Thymus (tissue), 11 donors: ENCODE results near the gene RNF5. TPM values are rescaled to one million over a fixed set of nuclear protein-coding genes. Genes with fewer than 3 reads are reported as not detected.
"Not testable (repeated sequence)": the region's sequence is repeated elsewhere in the genome, so short reads cannot be mapped to it uniquely, and the experiment has no call there.

Source experiments
- DNase-seq, 9 donors: peaks; one replicate each; pipeline ENCODE4 v3.0.0-alpha.2; 2013; ENCODE audit warnings: low spot score in 9 of 9, low read depth in 6 of 9, missing footprints in 1 of 9
- H3K27ac ChIP-seq, 2 donors: one replicate each; pipeline ENCODE4 v1.5.1; 2013; ENCODE audit warnings: control low read depth in 1 of 2, low read depth in 1 of 2, low read length in 1 of 2, mild to moderate bottlenecking in 1 of 2, moderate library complexity in 1 of 2
- H3K27me3 ChIP-seq, 2 donors: one replicate each; pipeline ENCODE4 v1.5.1; 2013; ENCODE audit warnings: low read length in 1 of 2; ENCODE audit not compliant: control insufficient read depth in 2 of 2, insufficient read depth in 1 of 2
- H3K36me3 ChIP-seq, 2 donors: one replicate each; pipeline ENCODE4 v1.5.1; 2013; ENCODE audit warnings: low read length in 1 of 2, mild to moderate bottlenecking in 1 of 2, moderate library complexity in 1 of 2; ENCODE audit not compliant: control insufficient read depth in 2 of 2, insufficient read depth in 2 of 2
- H3K4me1 ChIP-seq, 2 donors: one replicate each; pipeline ENCODE4 v1.5.1; 2013; ENCODE audit warnings: low read length in 2 of 2; ENCODE audit not compliant: control insufficient read depth in 2 of 2, insufficient read depth in 2 of 2
- H3K4me3 ChIP-seq, 2 donors: one replicate each; pipeline ENCODE4 v1.5.1; 2013; ENCODE audit warnings: low read length in 2 of 2, control low read depth in 1 of 2, mild to moderate bottlenecking in 1 of 2
- H3K9me3 ChIP-seq, 2 donors: one replicate each; pipeline ENCODE4 v1.5.1; 2013; ENCODE audit warnings: low read length in 1 of 2, mild to moderate bottlenecking in 1 of 2; ENCODE audit not compliant: control insufficient read depth in 2 of 2, insufficient read depth in 1 of 2
- WGBS: extraction: QIAGEN DNeasy Blood & Tissue Kit; methylation state at CpG from one replicate; pipeline ENCODE4 v1.1.7; 2013; 5-methylcytosine and 5-hydroxymethylcytosine counted together
- polyA plus RNA-seq: library from polyadenylated mRNA; stranded (reverse); fragments of 200-250 nt; gene quantifications from one replicate; pipeline ENCODE4 v1.2.3, GENCODE V29; 2013
- total RNA-seq: library from RNA; stranded (reverse); fragments of 120-200 nt; gene quantifications from one replicate; pipeline ENCODE4 v1.2.4, GENCODE V29; 2013
- donor health status: healthy.

RNF5 gene
- total and polyA plus RNA-seq, 2 donors = 62.8 to 77.3 TPM

DNA sequence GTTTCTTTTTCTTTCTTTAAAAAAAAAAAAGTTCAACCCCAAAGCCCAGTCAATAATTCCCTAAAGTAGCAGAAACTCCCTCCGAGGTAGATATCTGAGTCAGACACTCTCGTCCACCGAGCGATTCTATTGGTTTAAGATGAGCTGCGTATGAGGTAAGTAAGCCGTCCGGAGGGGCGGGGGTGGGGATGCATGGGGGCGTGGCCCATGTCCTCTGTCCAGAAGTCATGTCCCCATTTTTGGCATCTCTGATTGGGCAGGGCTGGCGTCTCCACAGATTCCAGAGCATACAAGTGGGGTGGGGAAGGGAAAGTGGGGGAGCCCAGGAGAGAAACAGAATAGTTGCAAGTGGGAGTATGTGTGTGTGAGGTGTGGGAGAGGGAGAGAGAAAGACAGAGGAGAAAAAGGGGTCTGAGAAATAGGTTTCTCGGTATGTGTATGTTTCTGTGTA lies 7.5 kb downstream of the RNF5 start:
- H3K4me1 ChIP-seq = peaks cover 22 to 43% of the 10 kb centered on the region in 2 donors
- not testable (repeated sequence) for H3K4me3 ChIP-seq, DNase-seq, H3K9me3 ChIP-seq, H3K27me3 ChIP-seq
- peak overlapping the region in 1 of 2 donors; percentile 11 for H3K27ac ChIP-seq
- WGBS = 87% methylated on average over 11 of the region's 11 CpGs
- H3K36me3 ChIP-seq = peaks cover 61 to 74% of the 10 kb centered on the region in 2 donors

DNA sequence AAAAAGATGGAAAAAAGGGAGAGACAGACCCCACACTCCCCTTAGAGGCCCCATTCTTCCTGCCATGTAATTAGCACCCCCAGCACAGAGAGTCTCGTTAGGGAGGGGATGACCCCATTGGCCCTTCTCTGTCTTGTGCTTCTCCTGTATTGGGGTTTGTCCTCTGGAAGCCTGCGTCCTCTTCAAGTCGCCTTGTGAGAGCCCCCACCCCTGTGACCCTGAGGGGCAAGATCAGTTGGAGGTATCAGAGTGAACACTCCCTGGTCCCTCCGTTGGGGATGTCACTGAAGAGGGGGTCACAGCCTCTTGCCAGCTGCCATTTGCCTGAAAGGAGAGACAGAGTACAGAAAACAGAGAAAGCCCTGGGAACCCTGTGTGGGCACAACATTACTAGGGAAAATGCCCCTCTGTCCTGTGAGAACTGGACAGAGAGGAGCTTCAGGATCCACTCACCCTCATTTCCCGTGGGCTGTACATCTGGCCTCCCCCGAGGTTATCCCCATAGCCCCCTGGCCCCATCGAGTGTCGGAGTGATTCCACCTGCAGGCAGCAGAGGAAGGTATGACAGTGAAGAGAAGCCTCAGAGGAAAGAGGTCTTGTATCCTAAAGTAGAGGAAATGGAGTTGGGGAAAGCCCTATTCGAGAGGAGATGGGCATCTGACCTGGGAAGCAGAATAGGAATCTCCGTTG lies 8.1 kb downstream of the RNF5 start:
- peaks cover 26 to 49% of the 10 kb centered on the region in 2 donors for H3K4me1 ChIP-seq
- not testable (repeated sequence) for DNase-seq, H3K9me3 ChIP-seq, H3K4me3 ChIP-seq, H3K27me3 ChIP-seq
- peak overlapping the region; percentile 68 for H3K27ac ChIP-seq
- WGBS = 85% methylated on average over 10 of the region's 10 CpGs
- H3K36me3 ChIP-seq = peaks cover 58 to 73% of the 10 kb centered on the region in 2 donors

DNA sequence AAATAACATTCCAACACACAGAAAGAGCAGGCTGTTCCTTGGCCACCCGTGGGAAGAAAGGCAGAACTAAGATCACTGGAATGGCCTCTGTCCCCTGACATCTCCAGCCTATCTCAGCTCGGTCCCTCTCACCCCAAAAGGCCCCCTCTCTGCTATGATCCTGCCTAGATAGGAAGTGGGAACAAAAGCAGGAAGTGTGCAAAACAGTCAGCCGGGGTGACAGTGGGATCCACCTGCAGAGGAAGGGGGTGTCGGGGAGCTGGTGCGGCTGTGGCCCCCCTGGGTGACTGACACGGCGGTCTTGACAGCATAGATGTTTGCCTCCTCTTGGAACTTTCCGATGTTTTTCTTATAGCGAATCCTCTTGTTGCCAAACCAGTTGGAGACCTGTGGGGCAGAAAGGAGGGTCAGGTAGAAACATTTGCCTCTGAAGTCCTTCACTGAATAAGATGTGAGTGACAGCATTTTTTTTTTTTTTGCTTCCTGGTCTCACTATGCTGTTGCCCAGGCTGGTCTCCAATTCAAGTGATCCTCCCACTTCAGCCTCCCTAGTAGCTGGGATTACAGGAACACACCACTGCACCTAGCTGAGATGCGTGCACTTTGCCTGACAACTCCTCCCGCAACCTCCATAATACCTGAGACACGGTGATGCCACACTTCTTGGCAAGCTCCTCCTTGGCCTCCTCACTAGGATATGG lies 9.0 kb downstream of the RNF5 start:
- H3K4me1 ChIP-seq = peaks cover 26 to 58% of the 10 kb centered on the region in 2 donors
- H3K36me3 ChIP-seq = peaks cover 57 to 67% of the 10 kb centered on the region in 2 donors
- H3K27ac ChIP-seq = peak overlapping the region; percentile 68

DNA sequence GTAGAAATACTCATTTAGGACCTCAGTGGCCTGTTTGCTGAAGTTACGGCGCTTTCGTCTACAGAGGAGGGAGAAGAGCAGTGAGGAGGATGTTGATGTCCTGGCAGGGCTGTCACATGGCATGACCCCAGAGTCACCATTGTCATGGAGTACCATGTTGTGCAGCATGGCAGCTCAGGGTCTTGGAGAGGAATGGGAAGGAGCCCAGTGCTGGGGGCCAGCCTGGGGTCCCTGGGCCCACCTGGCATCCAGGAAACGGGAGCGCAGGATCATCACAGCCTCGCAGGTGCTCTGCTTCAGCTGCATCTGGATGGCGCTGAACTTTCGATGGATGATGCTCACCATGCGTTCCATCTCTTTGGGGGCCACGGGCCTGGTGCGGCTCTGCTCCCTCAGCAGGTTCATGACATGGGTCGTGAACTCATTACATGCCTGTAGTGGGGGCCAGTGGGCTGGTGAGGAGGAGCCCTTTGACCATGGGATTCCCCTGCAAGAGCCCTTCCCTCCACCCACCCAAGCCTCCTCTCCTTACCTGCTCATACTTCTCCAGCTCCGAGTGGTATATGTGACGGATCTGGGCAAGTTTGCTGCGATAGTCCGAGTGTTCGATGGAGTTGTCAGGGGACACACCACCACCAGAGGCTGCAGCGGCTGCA lies 9.6 kb downstream of the RNF5 start:
- peak overlapping the region in 1 of 2 donors; percentile 97 for H3K4me3 ChIP-seq
- peaks cover 50 to 60% of the 10 kb centered on the region in 2 donors for H3K36me3 ChIP-seq
- DNase-seq, H3K27me3 ChIP-seq, H3K27ac ChIP-seq, H3K9me3 ChIP-seq: not testable (repeated sequence)
- WGBS = 90% methylated on average over 18 of the region's 18 CpGs
- peaks cover 26 to 59% of the 10 kb centered on the region in 2 donors for H3K4me1 ChIP-seq

More for the DNA sequence above, 9.0 kb downstream of the RNF5 start:
- H3K4me3 ChIP-seq = no peak overlapping the region
- no peak for DNase-seq
- H3K9me3 ChIP-seq = peaks cover 1 to 8% of the 10 kb centered on the region in 2 donors
- WGBS = 37% methylated on average over 12 of the region's 12 CpGs
- H3K27me3 ChIP-seq = no peaks in the 10 kb centered on the region

DNA sequence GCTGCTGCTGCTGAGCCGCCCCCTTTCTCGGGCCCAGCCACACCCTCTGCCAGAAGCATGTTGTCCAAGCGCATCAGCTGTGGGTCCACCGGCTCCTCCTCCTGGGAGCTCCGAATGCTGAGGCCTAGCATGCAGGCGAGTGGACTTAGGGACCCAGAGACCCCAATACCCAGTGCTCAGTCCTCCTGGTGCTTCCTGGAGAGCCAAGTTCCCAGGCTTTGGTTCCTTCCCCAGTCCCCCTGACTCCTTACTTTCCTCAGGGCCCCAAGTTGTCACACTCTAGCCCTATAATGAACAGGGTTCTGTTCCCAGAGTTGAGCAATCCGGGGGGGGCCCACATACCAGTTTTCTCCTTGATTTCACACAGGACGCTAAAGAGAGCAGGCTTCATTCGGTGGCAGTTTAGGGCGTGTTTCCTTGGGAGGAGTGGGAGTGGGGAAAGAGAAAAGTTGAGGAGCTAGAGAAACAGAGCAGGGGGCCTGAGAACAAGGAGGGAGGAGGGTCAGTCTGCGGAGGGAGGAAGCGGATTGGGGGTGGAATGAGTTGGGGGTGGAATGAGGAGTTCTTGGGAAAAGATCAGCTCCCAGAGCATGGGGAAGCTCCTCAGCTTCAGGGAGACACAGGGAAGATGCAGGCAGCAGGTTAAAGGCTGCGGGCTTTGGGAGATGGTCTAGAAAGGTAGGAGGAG lies 10.3 kb downstream of the RNF5 start:
- H3K27ac ChIP-seq = peak overlapping the region; percentile 85 to 89
- H3K4me3 ChIP-seq = peak overlapping the region; percentile 92 to 97
- WGBS = 69% methylated on average over 13 of the region's 13 CpGs
- no peaks in the 10 kb centered on the region for H3K27me3 ChIP-seq
- peaks cover 0 to 8% of the 10 kb centered on the region in 2 donors for H3K9me3 ChIP-seq
- peaks cover 30 to 66% of the 10 kb centered on the region in 2 donors for H3K4me1 ChIP-seq
- H3K36me3 ChIP-seq = peaks cover 43 to 54% of the 10 kb centered on the region in 2 donors
- no peak for DNase-seq

DNA sequence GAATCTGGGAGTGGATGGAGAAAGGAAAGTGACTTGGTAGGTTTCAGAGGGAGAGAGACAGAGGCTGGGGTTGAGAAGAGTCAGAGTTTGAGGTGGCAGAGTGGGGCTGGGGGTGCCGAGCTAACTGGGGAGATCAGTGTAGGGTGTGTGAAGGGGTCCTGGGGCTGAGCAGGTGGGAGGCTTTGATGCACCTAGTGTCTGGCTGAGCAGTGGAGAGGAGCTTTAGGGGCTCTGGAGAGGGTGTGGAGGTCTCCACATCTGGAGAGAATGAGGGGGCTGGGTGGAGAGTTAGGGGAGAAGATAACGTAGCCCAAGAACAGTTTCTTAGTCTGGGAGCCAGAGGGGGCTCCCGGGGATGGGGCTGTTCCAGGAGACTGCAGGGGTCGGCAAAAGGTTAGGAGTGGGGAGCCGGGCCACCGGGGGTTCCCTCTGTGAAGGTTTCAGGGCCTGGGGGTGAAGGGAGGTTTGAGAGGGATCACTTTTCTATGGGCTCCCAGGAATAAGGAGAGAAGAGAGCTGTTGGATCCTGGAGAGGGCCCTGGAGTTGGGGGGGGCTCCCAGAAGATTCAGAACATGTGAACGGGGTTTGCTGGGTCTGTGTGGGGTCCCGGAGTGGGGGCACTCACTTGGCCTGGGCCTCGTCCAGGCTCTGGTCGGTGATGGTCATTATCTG lies 11.0 kb downstream of the RNF5 start:
- Histone ChIP-seq H3K36me3 (peaks cover 36 to 47% of the 10 kb centered on the region in 2 donors), H3K27me3 (no peaks in the 10 kb centered on the region), H3K9me3 (peaks cover 0 to 8% of the 10 kb centered on the region in 2 donors), H3K4me1 (peaks cover 36 to 72% of the 10 kb centered on the region in 2 donors), H3K27ac (peak overlapping the region; percentile 85 to 89), H3K4me3 (peak overlapping the region; percentile 92 to 97)
- 2% methylated on average over 10 of the region's 10 CpGs for WGBS
- DNase-seq = peak in 1 of 9 donors; percentile 39

DNA sequence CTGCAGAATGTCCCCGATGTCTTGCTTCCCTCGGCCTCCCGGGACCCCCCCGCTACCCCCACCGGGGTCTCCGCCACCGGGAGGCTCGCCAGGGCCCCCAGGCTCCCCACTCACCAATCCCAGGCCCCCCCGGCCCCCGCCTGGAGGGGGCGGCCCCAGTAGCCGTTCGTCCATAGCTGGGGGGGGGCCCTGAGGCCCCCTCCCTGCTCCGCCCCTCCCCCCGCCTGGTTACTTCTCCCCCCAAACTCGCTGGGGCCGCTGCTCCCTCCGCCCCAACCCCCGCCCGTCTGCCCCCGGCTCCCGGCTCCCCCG lies 11.5 kb downstream of the RNF5 start:
- no peak for DNase-seq
- peak overlapping the region; percentile 85 to 89 for H3K27ac ChIP-seq
- peak overlapping the region; percentile 92 to 97 for H3K4me3 ChIP-seq
- peaks cover 33 to 44% of the 10 kb centered on the region in 2 donors for H3K36me3 ChIP-seq
- H3K27me3 ChIP-seq = no peaks in the 10 kb centered on the region
- H3K4me1 ChIP-seq = peaks cover 41 to 77% of the 10 kb centered on the region in 2 donors
- 13% methylated on average over 23 of the region's 23 CpGs for WGBS
- peaks cover 0 to 8% of the 10 kb centered on the region in 2 donors for H3K9me3 ChIP-seq

DNA sequence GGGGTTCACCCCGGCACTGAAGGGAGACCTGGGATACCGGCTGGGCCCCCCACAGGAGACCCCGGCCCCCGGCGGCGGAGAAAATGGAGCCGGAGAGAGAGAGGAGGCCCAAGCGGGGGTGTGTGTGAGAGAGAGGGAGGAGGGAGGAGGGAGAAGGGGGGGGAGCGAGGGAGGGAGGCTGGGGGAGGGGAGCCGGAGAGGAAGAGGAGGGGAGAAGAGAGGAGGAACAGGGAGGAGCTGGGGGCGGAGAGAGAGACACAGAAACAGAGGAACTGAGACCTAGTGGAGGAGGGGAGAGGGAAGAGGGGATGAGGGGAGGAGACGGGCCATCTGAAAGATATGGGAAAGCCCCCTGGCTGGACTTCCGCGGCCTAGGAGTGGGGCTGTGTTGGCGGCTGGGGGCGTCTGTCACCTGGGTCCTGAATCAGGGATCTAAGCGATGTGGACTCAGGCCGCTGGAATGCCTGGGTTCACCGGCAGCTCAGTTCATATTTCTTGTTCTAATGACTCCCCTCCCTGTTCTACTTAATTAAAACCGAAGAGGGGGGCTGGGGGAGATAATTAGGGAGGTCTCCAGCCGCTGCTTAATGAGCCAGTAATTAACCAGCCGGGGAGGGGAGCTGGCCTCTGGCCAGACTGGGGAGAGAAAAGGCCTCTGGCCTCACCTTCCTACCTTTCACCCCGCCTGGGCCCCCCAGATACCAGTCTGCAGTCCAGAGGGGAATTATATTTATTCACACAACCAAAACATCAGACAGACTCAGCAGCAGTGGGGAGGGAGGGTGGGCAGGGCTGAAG lies 12.0 kb downstream of the RNF5 start, which contains the start of gene PBX2:
TSS of gene PBX2 (minus strand) at position 149 of the 798 bp plus-strand sequence. CDS start 287 bp downstream, outside the sequence.
- peaks cover 44 to 83% of the 10 kb centered on the region in 2 donors for H3K4me1 ChIP-seq
- peaks cover 33 to 44% of the 10 kb centered on the region in 2 donors for H3K36me3 ChIP-seq
- peak within 1 kb of the TSS; percentile 92 to 97 for H3K4me3 ChIP-seq
- H3K9me3 ChIP-seq = peaks cover 0 to 8% of the 10 kb centered on the region in 2 donors
- H3K27me3 ChIP-seq = no peaks in the 10 kb centered on the region
- H3K27ac ChIP-seq = peak within 1 kb of the TSS; percentile 93 to 94
- DNase-seq = peak; percentile 78 to 97 (median 89)
- WGBS = 5% methylated on average over 23 of the region's 23 CpGs
